ENCODE results near the gene NUBPL. TPM values are rescaled to one million over a fixed set of nuclear protein-coding genes. Genes with fewer than 3 reads are reported as not detected.

Gene NUBPL
- polyA plus RNA-seq, 1 of the 3 experiments (the other 2 are of a cell fraction), result 4.0 TPM

- no peaks in the 10 kb centered on the region for H3K9me3 ChIP-seq
- no peaks in the 10 kb centered on the region for H3K4me1 ChIP-seq (ENCODE audit: control insufficient read depth in 1 of 2, insufficient read depth in 2 of 2, low read depth in 1 of 2, low read length in 1 of 2)
- POLR2A ChIA-PET, result no interaction called here
- H3K79me2 ChIP-seq (ENCODE audit: insufficient read depth), result no peaks in the 10 kb centered on the region
- 92% methylated on average over 5 of the region's 5 CpGs for WGBS (ENCODE audit: low lambda C conversion rate)
- no peak overlapping the region for H3K27ac ChIP-seq (ENCODE audit: low read depth in 2 of 2, low read length in 1 of 2)
- no peak overlapping the region for H3K4me3 ChIP-seq (ENCODE audit: low read depth in 2 of 2, low read length in 1 of 2)
- no peak overlapping the region for H3K9ac ChIP-seq
- CTCF ChIA-PET, result no interaction called here
- no peaks in the 10 kb centered on the region for H3F3A ChIP-seq (replicated peaks; ENCODE audit: insufficient read depth)
- no peak for DNase-seq
- no peaks in the 10 kb centered on the region for H3K36me3 ChIP-seq (replicated peaks in 1 of 2; ENCODE audit: control insufficient read depth in 1 of 2, insufficient read depth in 2 of 2, low read length in 1 of 2)
- no peaks in the 10 kb centered on the region for H4K20me1 ChIP-seq (ENCODE audit: insufficient read depth)
- no peak overlapping the region for H2AFZ ChIP-seq (ENCODE audit: low read depth)
- TF ChIP-seq FOXJ3 (CRISPR knock-in tag; IDR thresholded peaks at IDR 0.05), result no peak
- TF ChIP-seq ELF1 (IDR thresholded peaks at IDR 0.05), result no peak
- TF ChIP-seq GABPA (IDR thresholded peaks at IDR 0.05; ENCODE audit: low read depth), result no peak
- no peak for TF ChIP-seq JUND (IDR thresholded peaks at IDR 0.05)
- no peak for TF ChIP-seq USF2 (IDR thresholded peaks at IDR 0.05; ENCODE audit: borderline replicate concordance, low read depth, low read length)
- no peak for TF ChIP-seq USF1 (IDR thresholded peaks at IDR 0.05; ENCODE audit: borderline replicate concordance, low read depth)
- TF ChIP-seq CTCF (IDR thresholded peaks at IDR 0.05), result no peak
- no peak for TF ChIP-seq NFIC (IDR thresholded peaks at IDR 0.05; ENCODE audit: borderline replicate concordance)
- TF ChIP-seq SMC3 (IDR thresholded peaks at IDR 0.05; ENCODE audit: low read depth, low read length), result no peak
- TF ChIP-seq EP300 (IDR thresholded peaks at IDR 0.05; ENCODE audit: borderline replicate concordance in 1 of 2, low read depth in 1 of 2, low read length in 1 of 2), result no peak
- TF ChIP-seq POLR2AphosphoS5 (IDR thresholded peaks at IDR 0.05; ENCODE audit: low read depth, low read length), result no peak
- no peaks in the 10 kb centered on the region for H3K27me3 ChIP-seq (ENCODE audit: insufficient read depth)
- H3K4me2 ChIP-seq, result no peak overlapping the region
- no peaks in the 10 kb centered on the region for H3K9me2 ChIP-seq
These were observed 205.2 kb downstream of the NUBPL start for GRCh38 chr14:31766315-31766892.

GRCh38 chr14:31768355-31768754, 207.2 kb downstream of the NUBPL start:
- no peak for DNase-seq
- Histone ChIP-seq H3K4me1 (ENCODE audit: control insufficient read depth in 1 of 2, insufficient read depth in 2 of 2, low read depth in 1 of 2, low read length in 1 of 2) (no peaks in the 10 kb centered on the region), H3K4me2 (no peak overlapping the region), H3K9ac (no peak overlapping the region), H3F3A (replicated peaks; ENCODE audit: insufficient read depth) (no peaks in the 10 kb centered on the region), H3K4me3 (ENCODE audit: low read depth in 2 of 2, low read length in 1 of 2) (no peak overlapping the region), H3K9me3 (no peaks in the 10 kb centered on the region), H3K27ac (ENCODE audit: low read depth in 2 of 2, low read length in 1 of 2) (no peak overlapping the region), H2AFZ (ENCODE audit: low read depth) (no peak overlapping the region), H4K20me1 (ENCODE audit: insufficient read depth) (no peaks in the 10 kb centered on the region), H3K36me3 (replicated peaks in 1 of 2; ENCODE audit: control insufficient read depth in 1 of 2, insufficient read depth in 2 of 2, low read length in 1 of 2) (no peaks in the 10 kb centered on the region), H3K27me3 (ENCODE audit: insufficient read depth) (no peaks in the 10 kb centered on the region), H3K79me2 (ENCODE audit: insufficient read depth) (no peaks in the 10 kb centered on the region), H3K9me2 (no peaks in the 10 kb centered on the region)
- POLR2A ChIA-PET, result no interaction called here
- CTCF ChIA-PET, result no interaction called here
- TF ChIP-seq RFX5 (IDR thresholded peaks at IDR 0.05; ENCODE audit: low read length), result no peak
- no peak for TF ChIP-seq NRF1 (IDR thresholded peaks at IDR 0.05; ENCODE audit: low read depth, low read length)
